HCT116 (cell line): Measurements from ENCODE around the gene GPR107.

Experiments
- ATF3 ChIP-seq: IDR thresholded peaks from 2 replicates; pipeline ENCODE4 v1.6.1; 2012
- CTCF ChIP-seq, 3 experiments: fragments of 200-600 bp in 1 of 3; sonication (generic) in 1 of 3; IDR thresholded peaks in 2 of 3; conservative IDR thresholded peaks in 1 of 3; 2 replicates each; pipeline ENCODE4 v1.5.1; 2012 to 2017; ENCODE audit warnings: low read depth in 2 of 3, low read length in 2 of 3, antibody characterized with exemption in 1 of 3, borderline replicate concordance in 1 of 3, control low read depth in 1 of 3, mild to moderate bottlenecking in 1 of 3, mixed read lengths in 1 of 3, mixed run types in 1 of 3, moderate library complexity in 1 of 3; ENCODE audit not compliant: insufficient read depth in 1 of 3
- EZH2 ChIP-seq: fragments of 200-600 bp; sonication (generic); IDR thresholded peaks from 2 replicates; pipeline ENCODE4 v1.6.1; 2017; ENCODE audit warnings: antibody characterized with exemption, mixed run types
- EZH2phosphoT487 ChIP-seq: fragments of 200-600 bp; IDR thresholded peaks from 2 replicates; pipeline ENCODE4 v1.6.1; 2018; ENCODE audit warnings: antibody characterized with exemption, borderline replicate concordance
- JUND ChIP-seq: IDR thresholded peaks from 2 replicates; pipeline ENCODE4 v1.6.1; 2012
- POLR2A ChIP-seq: IDR thresholded peaks from 2 replicates; pipeline ENCODE4 v1.7.0; 2011; ENCODE audit warnings: borderline replicate concordance; ENCODE audit not compliant: insufficient read depth, insufficient read length; ENCODE audit errors: extremely low read depth
- POLR2AphosphoS5 ChIP-seq: IDR thresholded peaks from 2 replicates; pipeline ENCODE4 v1.6.1; 2011; ENCODE audit warnings: mild to moderate bottlenecking, low read depth, low read length, moderate library complexity
- SP1 ChIP-seq: IDR thresholded peaks from 2 replicates; pipeline ENCODE4 v1.6.1; 2012; ENCODE audit warnings: low read depth
- SRF ChIP-seq: IDR thresholded peaks from 2 replicates; pipeline ENCODE4 v1.6.1; 2012; ENCODE audit warnings: low read depth
- YY1 ChIP-seq: IDR thresholded peaks from 2 replicates; pipeline ENCODE4 v1.6.1; 2011; ENCODE audit warnings: low read length, low read depth, moderate library complexity, mild to moderate bottlenecking; ENCODE audit not compliant: insufficient replicate concordance; ENCODE audit errors: extremely low read depth

- TF ChIP-seq CTCF (IDR thresholded peaks at IDR 0.05 in 2 of 3, conservative IDR thresholded peaks at IDR 0.05 in 1 of 3; ENCODE audit: borderline replicate concordance in 1 of 3, insufficient read depth in 1 of 3, low read depth in 2 of 3, low read length in 2 of 3): no peak
- no peak for TF ChIP-seq YY1
- no peak for TF ChIP-seq SP1
- TF ChIP-seq JUND: no peak
- TF ChIP-seq POLR2A: no peak
- no peak for TF ChIP-seq EZH2phosphoT487
- TF ChIP-seq POLR2AphosphoS5: no peak
- TF ChIP-seq EZH2: no peak
- TF ChIP-seq SRF: no peak
- no peak for TF ChIP-seq ATF3
Observed at GRCh38 chr9:130008538-130008937, 45.2 kb upstream of the GPR107 start.
